GM10847 (cell line): ENCODE measurements around the gene AXIN1.

Experiments
- POLR2A ChIP-seq: IDR thresholded peaks from 2 replicates; pipeline ENCODE4 v1.6.1; 2011; ENCODE audit not compliant: insufficient read length; ENCODE audit errors: extremely low read depth

AXIN1 gene

GRCh38 chr16:389352-389751 is 36.8 kb upstream of the AXIN1 start:
- no peak for TF ChIP-seq POLR2A

DNA sequence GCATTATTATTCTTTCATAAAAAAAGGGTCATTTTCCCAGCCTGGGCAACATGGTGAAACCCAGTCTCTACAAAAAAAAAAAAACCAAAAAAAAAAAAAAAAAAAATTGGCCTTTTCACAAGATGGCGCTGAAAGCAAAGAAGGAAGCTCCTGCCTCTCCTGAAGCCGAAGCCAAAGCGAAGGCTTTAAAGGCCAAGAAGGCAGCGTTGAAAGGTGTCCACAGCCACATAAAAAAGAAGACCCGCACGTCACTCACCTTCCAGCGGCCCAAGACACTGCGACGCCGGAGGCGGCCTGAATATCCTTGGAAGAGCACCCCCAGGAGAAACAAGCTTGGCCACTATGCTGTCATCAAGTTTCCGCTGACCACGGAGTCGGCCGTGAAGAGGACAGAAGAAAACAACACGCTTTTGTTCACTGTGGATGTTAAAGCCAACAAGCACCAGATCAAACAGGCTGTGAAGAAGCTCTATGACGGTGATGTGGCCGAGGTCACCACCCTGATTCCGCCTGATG is 34.2 kb upstream of the AXIN1 start:
- no peak for TF ChIP-seq POLR2A

DNA sequence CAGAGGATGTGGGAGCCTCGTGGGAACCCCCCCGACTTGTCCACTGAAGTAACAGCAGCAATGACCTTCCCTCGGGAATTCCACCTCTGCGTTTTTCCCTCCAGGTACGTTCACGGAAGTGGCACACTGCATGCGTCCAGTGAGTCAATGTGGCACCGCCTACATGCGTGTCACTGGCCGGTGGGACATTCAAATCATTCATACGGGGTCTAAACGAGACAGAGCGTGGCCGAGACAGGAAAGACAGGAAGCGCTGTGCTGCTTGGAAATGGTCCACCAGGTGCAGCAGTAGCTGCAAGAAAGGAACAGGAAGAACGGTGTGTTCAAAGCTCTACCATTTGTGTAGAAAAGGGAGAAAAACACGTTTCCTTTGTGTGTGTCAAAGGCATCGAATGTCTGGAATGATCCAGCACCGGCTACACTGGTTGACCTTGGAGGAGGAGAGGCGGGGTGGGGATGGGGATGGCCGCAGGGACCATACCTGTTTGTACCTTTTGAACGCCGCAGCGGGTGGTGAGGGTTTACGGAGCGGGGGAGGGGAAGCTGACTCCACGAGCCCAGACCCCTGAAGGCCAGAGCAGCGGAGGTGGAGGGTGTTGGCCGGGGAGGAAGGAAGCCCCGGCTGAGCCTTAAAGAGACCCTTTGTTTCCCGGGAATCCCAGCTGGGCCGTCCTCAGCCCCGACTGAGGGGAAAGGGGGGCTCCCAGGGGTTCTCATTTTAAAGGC is 31.0 kb upstream of the AXIN1 start:
- peak; percentile 23 for TF ChIP-seq POLR2A

GRCh38 chr16:381789-382717 is 29.5 kb upstream of the AXIN1 start, which contains the start of gene PGAP6:
PGAP6 (minus strand) TSS chr16:381978; CDS start chr16:381821, 157 bp downstream.
- peak; percentile 61 for TF ChIP-seq POLR2A

DNA sequence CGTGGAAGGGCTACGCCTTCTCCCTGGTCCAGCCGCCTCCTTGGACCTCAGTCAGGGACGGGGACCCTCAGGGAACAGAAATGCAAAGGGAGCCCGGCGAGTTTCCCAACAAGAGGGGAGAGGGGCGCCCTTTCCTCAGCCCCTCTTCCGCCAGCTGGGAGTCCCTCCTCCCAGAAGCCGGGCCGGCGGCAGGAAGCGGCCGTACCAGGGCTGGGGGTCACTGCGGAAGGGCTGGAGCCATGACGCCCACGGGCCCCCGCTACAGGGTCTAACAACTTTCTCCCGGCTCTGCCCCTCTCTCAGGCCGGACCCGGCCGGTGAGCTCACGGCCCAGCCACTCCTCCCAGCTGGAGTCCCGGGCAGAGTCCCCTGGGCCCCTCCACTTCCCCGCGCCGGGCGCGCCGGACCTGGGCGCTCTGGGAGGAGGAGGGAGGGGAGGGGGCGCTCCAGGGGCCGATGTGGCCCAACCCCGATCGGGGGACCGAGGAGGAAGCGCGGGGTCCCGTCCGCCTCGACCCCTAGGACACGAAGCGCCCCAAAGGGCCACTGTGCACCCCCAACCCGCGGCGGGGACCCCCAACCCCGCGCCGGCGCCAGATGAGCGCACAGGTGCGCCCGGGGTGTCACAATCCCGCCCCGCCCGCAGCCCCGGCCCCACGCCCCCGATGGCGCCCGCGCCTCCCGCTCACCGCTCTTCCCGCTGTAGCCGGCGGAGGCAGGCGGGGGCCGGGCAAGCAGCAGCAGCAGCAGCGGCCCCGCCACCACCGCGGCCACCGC is 28.7 kb upstream of the AXIN1 start:
- TF ChIP-seq POLR2A, result no peak

DNA sequence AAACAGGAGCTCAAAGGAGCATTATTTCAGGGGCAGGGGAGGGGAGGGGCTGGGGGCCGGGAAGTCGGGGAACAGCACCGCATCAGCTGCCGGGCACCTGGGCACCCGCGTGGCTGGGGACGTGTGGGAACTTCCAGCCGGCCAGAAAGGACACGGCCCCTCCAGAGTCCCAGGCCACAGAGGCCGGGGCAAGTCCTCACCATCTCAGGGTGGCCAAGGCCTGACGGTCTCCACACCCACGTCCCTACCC is 28.2 kb upstream of the AXIN1 start:
- no peak for TF ChIP-seq POLR2A

DNA sequence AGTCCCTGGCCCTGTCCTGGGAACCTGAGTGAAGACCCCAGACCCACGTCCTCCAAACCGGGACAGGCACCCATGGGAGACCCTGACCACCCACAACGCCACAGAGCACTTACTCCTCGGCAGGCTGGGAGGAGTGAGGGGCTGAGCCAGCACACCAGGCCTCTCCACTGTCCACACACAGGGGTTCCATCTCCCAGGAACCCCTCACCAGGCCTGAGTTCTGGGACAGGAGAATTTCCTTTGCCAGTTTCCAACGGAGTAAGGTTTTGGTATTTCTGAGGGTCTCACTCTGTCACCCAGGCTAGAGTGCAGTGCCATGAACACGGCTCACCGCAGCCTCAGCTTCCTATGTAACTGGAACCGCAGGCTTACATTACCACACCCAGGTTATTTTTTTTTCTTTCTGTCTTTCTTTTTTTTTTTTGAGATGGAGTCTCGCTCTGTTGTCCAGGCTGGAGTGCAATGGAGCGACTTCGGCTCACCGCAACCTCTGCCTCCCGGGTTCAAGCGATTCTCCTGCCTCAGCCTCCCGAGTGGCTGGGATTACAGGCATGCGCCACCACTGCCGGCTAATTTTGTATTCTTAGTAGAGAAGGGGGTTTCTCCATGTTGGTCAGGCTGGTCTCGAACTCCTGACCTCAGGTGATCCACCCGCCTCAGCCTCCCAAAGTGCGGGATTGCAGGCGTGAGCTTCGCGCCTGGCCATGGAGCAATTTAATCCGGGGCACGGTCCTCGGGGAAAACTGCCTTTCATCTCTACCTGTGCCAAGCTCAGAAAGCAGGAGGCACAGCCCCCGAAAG is 27.6 kb upstream of the AXIN1 start:
- no peak for TF ChIP-seq POLR2A

- no peak for TF ChIP-seq POLR2A
Measured at GRCh38 chr16:379183-379960, 26.8 kb upstream of the AXIN1 start.

DNA sequence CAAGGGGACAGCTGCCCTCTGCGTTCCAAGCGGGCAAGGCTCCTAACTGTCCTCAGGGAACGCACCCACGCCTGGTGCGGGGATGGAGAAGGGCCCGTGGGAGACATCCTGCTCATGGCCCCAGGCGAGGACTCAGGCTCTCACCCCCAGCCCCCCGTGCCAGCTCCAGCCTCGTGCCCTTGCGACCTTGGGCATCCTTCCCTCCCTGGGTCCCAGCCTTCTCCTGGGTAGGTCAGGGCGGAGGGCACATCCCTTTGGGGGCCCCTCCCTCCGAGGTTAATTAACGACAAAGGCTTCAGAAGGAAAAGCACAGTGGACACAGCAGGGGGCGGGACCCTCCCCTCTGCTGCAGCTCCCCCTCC is 26.3 kb upstream of the AXIN1 start:
- TF ChIP-seq POLR2A, result no peak

GRCh38 chr16:377419-377951 is 25.0 kb upstream of the AXIN1 start:
- no peak for TF ChIP-seq POLR2A

- no peak for TF ChIP-seq POLR2A
Measured at GRCh38 chr16:376817-377418, 24.4 kb upstream of the AXIN1 start.

DNA sequence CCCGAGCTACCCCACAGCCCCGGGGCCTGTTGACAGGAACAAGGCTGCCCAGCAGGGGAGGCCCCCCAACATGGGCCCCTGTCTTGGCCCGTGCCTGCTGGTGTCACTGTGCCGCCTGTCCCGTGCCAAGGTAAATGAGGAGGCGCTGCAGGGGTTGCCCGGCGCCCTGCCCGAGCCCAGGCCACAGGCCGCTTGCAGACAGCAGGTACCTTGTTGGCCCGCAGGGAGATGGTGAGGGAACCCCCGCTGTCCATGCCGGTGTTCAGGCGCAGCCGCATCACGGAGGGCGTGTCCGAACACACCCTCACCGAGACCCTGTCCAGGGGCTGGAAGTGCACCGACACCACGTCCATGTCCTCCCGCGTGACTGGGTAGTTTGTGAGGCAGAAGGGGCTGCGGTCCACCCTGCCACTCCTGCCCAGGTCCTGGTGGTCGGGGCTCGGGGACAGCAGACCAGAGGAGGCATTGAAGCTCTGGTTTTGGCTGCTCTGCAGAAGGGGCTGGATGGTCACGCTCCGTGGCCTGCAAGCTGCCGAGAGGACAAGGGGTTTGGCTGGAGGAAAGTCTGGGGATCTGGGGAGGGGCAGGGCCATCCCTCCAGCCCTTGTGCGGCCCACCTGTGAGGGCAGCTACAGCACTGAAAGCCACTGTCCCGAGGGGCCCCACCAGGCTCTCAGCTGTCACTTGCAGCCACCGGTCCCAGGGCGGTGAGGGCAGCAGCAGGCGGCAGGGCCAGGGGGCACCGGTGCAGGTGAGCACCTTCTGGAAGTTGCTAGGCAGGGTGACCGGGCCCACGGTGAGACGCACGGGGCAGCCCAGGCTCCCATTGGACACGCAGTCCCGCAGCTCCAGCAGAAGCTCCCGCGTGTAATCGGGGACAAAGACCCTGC is 23.6 kb upstream of the AXIN1 start:
- no peak for TF ChIP-seq POLR2A
